Measurements from ENCODE around the gene ZNF330.
"Not testable (repeated sequence)": the region's sequence is repeated elsewhere in the genome, so short reads cannot be mapped to it uniquely, and the experiment has no call there.

The ZNF330 gene

GRCh38 chr4:141220691-141221659 lies at the start of gene ZNF330:
ZNF330 (plus strand) TSS chr4:141220895; CDS start chr4:141222372, 1,477 bp downstream.
- peak; percentile 81 for DNase-seq (ENCODE audit: low read depth)

DNA sequence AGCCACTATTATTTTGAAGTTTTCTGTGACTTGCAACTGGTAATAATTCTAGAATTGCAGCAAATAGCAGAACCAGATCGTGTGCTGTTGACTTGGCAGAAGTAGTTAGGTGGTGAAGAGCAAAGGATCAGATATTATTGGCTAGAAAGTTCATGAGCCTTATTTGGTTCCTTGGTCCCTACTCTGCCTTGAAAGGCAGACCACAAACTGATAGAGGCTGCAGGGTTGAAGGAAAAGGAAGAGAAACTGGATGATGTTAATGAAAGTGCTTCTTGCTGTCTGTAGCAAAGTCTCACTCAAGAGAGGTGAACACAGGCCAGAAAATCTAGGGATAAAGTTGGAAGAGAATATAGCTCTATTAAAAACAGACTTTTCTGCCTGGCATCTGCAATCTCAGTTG lies 46.2 kb upstream of the ZNF330 start:
- DNase-seq (ENCODE audit: low read depth): no peak

- no peak for DNase-seq (ENCODE audit: low read depth)
These were observed 43.5 kb upstream of the ZNF330 start for GRCh38 chr4:141177171-141177570.

GRCh38 chr4:141179474-141180373 lies 41.0 kb upstream of the ZNF330 start:
- no peak for DNase-seq (ENCODE audit: low read depth)

GRCh38 chr4:141180991-141181761 lies 39.5 kb upstream of the ZNF330 start:
- no peak for DNase-seq (ENCODE audit: low read depth)

DNA sequence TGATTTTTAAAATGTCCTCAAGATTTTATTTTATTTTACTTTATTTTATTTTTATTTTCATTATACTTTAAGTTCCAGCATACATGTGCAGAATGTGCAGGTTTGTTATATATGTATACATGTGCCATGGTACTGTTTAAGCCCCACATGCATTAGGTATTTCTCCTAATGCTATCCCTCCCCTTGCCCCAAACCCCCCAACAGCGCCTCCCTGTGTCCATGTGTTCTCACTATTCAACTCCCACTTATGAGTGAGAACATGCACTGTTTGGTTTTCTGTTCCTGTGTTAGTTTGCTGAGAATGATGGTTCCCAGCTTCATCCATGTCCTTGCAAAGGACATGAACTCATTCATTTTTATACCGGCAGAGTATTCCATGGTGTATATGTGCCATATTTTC lies 37.2 kb upstream of the ZNF330 start:
- not testable (repeated sequence) for DNase-seq (ENCODE audit: low read depth)

- DNase-seq (ENCODE audit: low read depth): no peak
These were observed 28.1 kb upstream of the ZNF330 start for GRCh38 chr4:141192564-141192963.

DNA sequence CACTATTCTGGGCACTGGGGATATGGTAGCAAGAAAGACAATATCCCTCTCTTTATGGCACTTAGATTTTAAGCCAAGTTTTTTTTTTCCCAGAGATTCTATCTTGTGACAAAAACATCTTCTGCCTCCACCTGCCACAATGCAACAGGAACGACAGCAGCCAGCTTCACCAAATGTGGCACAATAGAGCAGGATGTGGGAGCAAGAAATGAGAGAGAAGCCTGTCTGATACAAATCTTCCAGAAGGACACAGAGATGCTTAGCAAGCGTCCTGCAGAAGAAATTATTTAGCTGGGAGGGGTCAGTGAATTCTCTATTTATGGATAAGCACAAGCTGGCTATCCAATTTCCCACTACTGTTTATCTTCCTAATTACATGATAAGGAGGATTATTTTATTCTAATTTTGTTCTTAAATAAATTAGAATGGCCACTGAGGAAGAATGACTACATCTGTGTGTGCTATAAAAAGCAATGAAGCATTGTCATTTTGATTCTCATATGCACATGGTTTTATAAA lies 27.1 kb upstream of the ZNF330 start:
- DNase-seq (ENCODE audit: low read depth): no peak

DNA sequence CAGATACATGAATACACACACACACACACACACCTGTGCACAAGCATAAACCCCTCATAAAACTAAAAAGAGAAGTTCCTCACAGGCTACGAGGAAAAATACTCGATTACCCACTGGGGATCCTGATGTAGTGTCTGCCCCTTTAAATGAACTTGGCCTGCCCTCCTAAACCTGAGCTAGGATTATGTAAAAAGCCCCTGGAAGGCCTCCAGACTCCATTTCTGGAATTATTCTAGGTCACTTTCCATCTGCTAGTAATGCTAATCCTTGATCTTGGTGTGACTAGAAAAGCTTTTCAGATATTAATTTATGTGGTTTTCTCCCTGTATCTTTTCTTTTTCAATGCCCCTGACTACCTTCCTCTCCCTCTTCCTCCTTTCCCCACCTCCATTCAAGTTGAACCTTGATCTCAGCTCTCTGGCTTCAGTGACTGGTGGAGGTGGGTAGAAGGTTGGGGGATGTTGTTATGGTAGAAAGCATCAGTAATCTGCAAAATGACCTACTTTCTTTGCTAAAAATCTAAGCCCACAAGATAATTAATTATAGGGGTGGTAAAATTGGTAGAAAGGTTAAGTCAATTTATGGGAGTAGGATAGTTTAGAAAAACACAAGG lies 25.5 kb upstream of the ZNF330 start:
- DNase-seq (ENCODE audit: low read depth): no peak

DNA sequence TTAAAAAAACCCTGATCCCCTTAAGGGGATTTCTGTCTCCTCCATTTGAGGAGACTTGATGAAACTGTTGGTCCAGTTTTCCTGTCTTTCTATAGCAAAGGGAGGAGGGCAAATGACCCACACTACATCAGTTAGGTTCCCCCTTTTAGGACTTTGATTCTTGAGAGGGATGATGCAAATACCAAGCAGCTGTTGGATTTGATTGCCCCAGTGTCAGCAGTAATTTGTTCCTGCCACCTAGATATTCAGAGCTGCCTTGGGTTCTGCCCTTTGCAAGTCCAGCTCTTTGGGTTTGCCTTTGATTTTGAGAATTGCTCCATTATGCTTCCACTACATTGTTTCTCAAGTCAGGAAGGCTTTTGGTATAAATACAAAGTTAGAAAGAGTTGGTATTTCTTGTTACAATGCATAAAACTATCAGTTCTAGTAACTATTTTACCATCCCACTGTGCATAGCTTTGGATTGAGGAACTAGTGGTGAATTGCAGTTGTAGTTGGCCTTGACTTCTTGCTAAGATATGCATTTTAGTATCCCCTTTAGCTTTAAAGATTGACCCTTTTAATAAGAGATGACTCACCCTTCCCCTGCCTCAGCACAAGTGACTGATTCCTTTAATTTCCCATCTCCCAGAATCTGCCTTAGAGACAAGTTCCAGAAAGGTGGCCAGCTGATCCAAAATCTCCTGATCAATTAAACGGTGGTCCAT lies 24.3 kb upstream of the ZNF330 start:
- DNase-seq (ENCODE audit: low read depth): no peak

- no peak for DNase-seq (ENCODE audit: low read depth)
These were observed 12.7 kb upstream of the ZNF330 start for GRCh38 chr4:141207961-141208360.

DNA sequence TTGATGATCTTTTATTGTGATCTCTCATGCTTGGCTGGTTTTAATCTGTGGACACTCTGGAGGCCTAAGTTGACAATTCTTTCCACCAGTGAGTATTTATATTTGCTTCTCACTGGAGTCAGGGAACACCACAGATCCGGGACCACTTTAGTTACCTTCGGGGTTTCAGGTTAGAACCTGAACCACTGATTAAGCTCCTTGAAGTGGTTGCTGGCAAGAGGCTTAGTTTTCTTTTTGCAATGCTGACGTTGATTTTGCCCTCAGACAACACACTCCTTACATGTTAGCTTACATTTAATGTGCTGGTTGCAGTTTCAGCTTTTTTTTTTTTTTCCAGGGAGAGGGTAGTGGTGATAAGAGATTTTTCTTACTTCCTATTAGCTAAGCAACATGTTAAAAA lies 10.5 kb upstream of the ZNF330 start:
- DNase-seq (ENCODE audit: low read depth): no peak

DNA sequence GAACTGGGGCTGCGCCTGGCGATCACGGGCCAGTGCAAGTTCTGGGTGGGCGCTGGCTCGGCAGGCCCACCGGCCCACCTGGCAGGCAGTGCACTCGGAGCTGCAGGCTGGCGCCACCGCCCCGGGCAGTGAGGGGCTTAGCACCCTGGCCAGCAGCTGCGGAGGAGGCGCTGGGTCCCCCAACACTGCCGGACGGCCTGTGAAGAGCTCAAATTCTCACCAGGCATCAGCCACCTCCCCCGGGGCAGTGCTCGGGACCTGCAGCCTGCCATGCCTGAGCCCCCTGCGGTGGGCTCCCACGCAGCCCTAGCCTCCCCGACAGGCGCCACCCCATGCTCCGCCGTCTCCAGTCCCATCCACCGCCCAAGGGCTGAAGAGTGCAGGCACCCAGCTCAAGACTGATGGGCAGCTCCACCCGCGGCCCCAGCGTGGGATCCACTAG lies 7.1 kb upstream of the ZNF330 start:
- DNase-seq (ENCODE audit: low read depth): no peak

GRCh38 chr4:141215030-141215429 lies 5.7 kb upstream of the ZNF330 start:
- DNase-seq (ENCODE audit: low read depth): no peak

DNA sequence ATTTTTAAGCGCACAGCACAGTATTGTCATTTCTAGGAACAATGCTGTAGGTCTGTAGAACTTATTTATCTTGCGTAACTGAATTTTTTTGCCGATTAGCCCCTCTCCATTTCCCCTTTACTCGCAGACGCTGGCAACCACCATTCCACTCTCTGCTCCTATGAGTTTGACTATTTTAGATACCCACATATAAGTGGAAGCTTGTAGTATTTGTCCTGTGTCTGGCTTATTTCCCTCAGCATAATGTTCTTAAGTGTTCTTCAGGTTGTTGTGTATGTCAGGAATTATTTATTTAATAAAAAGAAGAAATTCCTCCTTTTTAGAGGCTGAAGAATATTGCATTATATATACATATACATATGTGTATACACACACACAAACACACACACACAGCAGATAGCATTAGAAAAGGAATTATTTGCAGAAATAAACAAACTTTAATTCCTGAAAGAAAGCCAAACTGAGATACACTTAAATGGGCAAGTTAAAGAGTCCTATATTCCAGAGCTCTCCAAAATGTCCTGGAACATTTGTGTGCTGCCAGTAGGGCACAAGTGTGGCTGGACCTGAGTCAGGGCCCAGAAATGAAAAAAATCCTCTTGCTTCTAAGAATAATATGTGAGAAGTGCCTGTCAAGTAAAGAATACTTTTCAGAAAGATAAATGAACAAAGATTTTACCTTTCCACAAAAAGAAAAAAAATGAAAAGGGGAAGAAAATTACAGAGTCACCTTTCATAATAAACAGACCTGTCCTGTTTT lies 4.5 kb upstream of the ZNF330 start:
- no peak for DNase-seq (ENCODE audit: low read depth)

DNA sequence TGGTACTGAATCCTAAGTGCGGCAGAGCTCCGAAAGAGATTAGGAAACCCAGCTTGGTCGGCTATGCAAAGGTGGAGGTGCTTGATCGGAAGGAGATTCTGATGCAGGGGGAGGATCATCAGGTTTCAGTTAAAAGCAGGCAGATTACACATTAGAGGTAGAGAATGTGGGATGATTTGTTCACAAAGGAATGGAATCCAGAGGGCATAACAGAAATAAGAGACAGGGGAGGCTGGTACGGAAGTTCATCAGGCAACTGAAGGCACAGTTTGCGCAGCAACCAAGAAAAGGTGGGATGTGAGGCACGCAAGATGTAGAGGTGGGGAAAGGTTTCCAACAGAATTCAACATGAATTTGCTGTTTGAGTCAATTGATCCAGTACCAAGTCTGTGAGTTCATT lies 424 bp upstream of the ZNF330 start:
- DNase-seq (ENCODE audit: low read depth): no peak

- DNase-seq (ENCODE audit: low read depth): no peak
These were observed 2.7 kb downstream of the ZNF330 start for GRCh38 chr4:141223418-141223817.

GRCh38 chr4:141227280-141227679 lies 6.6 kb downstream of the ZNF330 start:
- DNase-seq (ENCODE audit: low read depth): not testable (repeated sequence)

DNA sequence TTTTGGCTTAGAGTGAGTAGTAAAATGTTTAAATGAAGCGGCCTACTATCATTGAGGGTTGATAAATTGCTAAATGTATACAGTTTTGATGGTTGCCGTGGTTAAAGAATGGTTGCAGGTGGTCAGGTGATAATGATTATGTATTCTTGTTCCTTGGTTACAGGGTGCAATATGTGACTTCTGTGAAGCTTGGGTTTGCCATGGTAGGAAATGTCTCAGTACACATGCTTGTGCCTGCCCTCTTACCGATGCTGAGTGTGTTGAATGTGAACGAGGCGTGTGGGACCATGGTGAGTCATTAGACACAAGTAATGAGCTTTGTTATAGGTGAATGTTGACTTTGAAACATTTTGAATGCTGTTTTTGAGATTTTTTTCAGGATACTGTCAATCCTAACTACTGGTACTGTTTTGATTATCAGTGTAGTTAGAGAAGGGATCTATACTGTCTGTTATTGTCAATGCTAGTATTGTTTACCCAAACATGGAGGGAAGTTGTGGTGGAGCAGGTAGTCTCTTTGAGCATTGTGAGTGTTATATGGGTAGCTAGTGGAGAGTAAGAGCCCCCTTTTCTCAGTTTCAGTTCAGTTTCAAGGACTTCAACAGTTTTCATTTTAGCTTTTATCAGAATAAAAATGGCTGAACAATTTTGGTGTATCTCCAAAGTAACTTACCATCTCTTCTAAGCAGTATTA lies 8.9 kb downstream of the ZNF330 start:
- no peak for DNase-seq (ENCODE audit: low read depth)

All from fibroblast of the conjunctiva (primary cell).